HFF-Myc (cell line): ENCODE measurements around the gene C1orf87.

Source experiments
- DNase-seq: peaks from one replicate; pipeline ENCODE4 v3.0.0-alpha.2; 2011; ENCODE audit warnings: low read depth; ENCODE audit errors: extremely low read depth
- H3K4me3 ChIP-seq: replicated peaks from 2 replicates; pipeline ENCODE4 v1.5.1; 2011; ENCODE audit warnings: low read depth, mild to moderate bottlenecking, control low read depth, low read length
- TF ChIP-seq, protein P1 (sequence below): IDR thresholded peaks from 2 replicates; pipeline ENCODE4 v1.5.1; 2012; ENCODE audit warnings: mild to moderate bottlenecking, low read depth, low read length, control low read depth; ENCODE audit errors: missing control alignments

Gene C1orf87

DNA sequence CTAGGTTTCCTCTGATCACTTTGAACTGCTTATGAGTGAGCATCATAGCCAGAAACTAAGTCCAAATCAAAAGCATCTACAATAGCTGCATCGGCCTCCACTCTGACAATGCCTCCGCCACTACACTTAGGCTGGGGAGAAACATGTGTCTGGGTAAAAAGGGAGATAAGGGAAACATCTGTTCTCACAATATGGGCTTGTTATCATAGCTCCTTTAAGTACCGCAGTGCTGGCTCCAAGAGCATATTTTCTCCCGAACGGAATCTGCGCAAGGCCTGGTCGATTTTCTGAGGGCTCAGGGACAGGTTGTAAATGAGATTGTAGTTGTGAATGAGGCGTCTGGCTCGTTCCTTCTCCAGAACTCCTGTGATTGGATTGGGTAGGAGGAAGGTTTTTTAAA, 83.1 kb downstream of the C1orf87 start:
- TF ChIP-seq, protein P1, sequence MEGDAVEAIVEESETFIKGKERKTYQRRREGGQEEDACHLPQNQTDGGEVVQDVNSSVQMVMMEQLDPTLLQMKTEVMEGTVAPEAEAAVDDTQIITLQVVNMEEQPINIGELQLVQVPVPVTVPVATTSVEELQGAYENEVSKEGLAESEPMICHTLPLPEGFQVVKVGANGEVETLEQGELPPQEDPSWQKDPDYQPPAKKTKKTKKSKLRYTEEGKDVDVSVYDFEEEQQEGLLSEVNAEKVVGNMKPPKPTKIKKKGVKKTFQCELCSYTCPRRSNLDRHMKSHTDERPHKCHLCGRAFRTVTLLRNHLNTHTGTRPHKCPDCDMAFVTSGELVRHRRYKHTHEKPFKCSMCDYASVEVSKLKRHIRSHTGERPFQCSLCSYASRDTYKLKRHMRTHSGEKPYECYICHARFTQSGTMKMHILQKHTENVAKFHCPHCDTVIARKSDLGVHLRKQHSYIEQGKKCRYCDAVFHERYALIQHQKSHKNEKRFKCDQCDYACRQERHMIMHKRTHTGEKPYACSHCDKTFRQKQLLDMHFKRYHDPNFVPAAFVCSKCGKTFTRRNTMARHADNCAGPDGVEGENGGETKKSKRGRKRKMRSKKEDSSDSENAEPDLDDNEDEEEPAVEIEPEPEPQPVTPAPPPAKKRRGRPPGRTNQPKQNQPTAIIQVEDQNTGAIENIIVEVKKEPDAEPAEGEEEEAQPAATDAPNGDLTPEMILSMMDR, result no peak
- no peak for DNase-seq
- no peak overlapping the region for H3K4me3 ChIP-seq

- no peak for DNase-seq
- H3K4me3 ChIP-seq, result no peak overlapping the region
Measured at GRCh38 chr1:59986516-59987310, 86.9 kb downstream of the C1orf87 start.

DNA sequence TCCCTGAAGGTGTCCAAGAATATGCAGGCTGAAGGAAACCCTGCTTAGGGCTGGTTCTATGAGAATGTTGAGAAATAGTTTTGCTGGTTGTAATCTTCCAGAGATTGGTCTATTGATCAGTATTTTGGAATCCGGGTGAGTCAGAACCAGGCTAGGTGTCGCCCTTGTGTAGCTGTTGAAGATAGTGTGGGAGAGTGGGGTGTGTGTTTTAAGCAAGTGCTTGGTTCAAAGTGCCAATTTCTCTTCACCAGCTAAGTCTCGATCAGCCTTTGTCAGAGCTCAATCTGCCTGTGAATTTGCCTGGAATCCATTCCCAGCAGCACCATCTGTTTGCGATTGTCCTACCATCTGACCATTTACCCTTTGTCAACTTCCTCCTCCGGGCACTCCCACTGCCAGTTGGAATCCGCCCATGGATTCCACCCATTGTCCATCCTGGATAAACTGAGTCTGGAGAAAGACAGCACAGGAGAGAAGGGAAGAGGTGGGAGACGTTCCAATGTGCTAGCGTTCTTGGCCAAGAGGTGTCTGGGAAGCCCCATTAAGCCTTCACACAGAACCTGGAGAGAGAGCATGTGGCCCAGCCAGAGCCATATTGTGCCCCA, 87.6 kb downstream of the C1orf87 start:
- no peak overlapping the region for H3K4me3 ChIP-seq
- no peak for DNase-seq
- TF ChIP-seq, protein P1, result no peak

More at GRCh38 chr1:59986516-59987310, 86.9 kb downstream of the C1orf87 start:
- TF ChIP-seq, protein P1, result no peak

- TF ChIP-seq, protein P1, result no peak
- DNase-seq, result no peak
- H3K4me3 ChIP-seq, result no peak overlapping the region
Measured at GRCh38 chr1:59979666-59980065, 93.9 kb downstream of the C1orf87 start.

GRCh38 chr1:59978511-59978910, 95.1 kb downstream of the C1orf87 start:
- DNase-seq, result no peak
- TF ChIP-seq, protein P1, result no peak
- H3K4me3 ChIP-seq, result no peak overlapping the region

- TF ChIP-seq, protein P1, result no peak
- no peak for DNase-seq
- H3K4me3 ChIP-seq, result no peak overlapping the region
Measured at GRCh38 chr1:59978026-59978425, 95.5 kb downstream of the C1orf87 start.
